SKM-1 treated with dmso at 0.1 percent for 144 hours (cell line): Measurements from ENCODE around the gene TMEM244.
"Not testable (repeated sequence)": the region's sequence is repeated elsewhere in the genome, so short reads cannot be mapped to it uniquely, and the experiment has no call there.

Experiments
- DNase-seq: peaks from one replicate; lab custom pipeline; 2025; ENCODE audit not compliant: unreplicated experiment; lab: John Stamatoyannopoulos, UW

The TMEM244 gene

GRCh38 chr6:129860908-129861665, at the start of gene TMEM244:
TSS of gene TMEM244 (minus strand) at chr6:129861315. CDS start at chr6:129861188, 127 bp downstream.
- DNase-seq: no peak

- DNase-seq: no peak
These were observed 47.7 kb upstream of the TMEM244 start for GRCh38 chr6:129908858-129909257.

- DNase-seq: no peak
These were observed 47.2 kb upstream of the TMEM244 start for GRCh38 chr6:129908356-129908755.

- no peak for DNase-seq
These were observed 45.5 kb upstream of the TMEM244 start for GRCh38 chr6:129906515-129907077.

- DNase-seq: no peak
These were observed 42.0 kb upstream of the TMEM244 start for GRCh38 chr6:129903082-129903481.

GRCh38 chr6:129902681-129903080, 41.6 kb upstream of the TMEM244 start:
- DNase-seq: no peak

GRCh38 chr6:129901910-129902309, 40.8 kb upstream of the TMEM244 start:
- no peak for DNase-seq

- DNase-seq: no peak
These were observed 34.6 kb upstream of the TMEM244 start for GRCh38 chr6:129895692-129896091.

- DNase-seq: no peak
These were observed 33.8 kb upstream of the TMEM244 start for GRCh38 chr6:129894921-129895320.

GRCh38 chr6:129893640-129894039, 32.5 kb upstream of the TMEM244 start:
- DNase-seq: no peak

- no peak for DNase-seq
These were observed 29.6 kb upstream of the TMEM244 start for GRCh38 chr6:129890701-129891100.

GRCh38 chr6:129890164-129890563, 29.0 kb upstream of the TMEM244 start:
- no peak for DNase-seq

- no peak for DNase-seq
These were observed 28.5 kb upstream of the TMEM244 start for GRCh38 chr6:129889580-129889979.

GRCh38 chr6:129886401-129887155, 25.5 kb upstream of the TMEM244 start:
- DNase-seq: no peak

GRCh38 chr6:129884211-129884610, 23.1 kb upstream of the TMEM244 start:
- no peak for DNase-seq

GRCh38 chr6:129882510-129883023, 21.5 kb upstream of the TMEM244 start:
- DNase-seq: no peak

- not testable (repeated sequence) for DNase-seq
These were observed 16.8 kb upstream of the TMEM244 start for GRCh38 chr6:129877894-129878293.

- DNase-seq: no peak
These were observed 14.8 kb upstream of the TMEM244 start for GRCh38 chr6:129875610-129876520.

GRCh38 chr6:129874837-129875236, 13.7 kb upstream of the TMEM244 start:
- no peak for DNase-seq

- DNase-seq: no peak
These were observed 11.5 kb upstream of the TMEM244 start for GRCh38 chr6:129872586-129872985.

- DNase-seq: no peak
These were observed 10.1 kb upstream of the TMEM244 start for GRCh38 chr6:129871221-129871620.
